HEK293 (cell line): Measurements from ENCODE around the gene MRPL17.

Experiments used
- CTCF ChIA-PET: fragments of 350-600 bp; formaldehyde crosslinking; extraction: SDS; loops from one replicate; lab custom pipeline; 2021; ENCODE audit warnings: antibody characterized with exemption; lab: Yijun Ruan, JAX
- POLR2A ChIA-PET: fragments of 300-600 bp; formaldehyde crosslinking; extraction: SDS; loops from one replicate; lab custom pipeline; 2020; ENCODE audit warnings: antibody characterized with exemption, inconsistent platforms; lab: Yijun Ruan, JAX
- H3K27ac ChIP-seq: fragments of 200-500 bp; sonication (Bioruptor generic); 2 replicates; pipeline ENCODE4 v1.5.1; 2014; ENCODE audit warnings: low read depth, low read length, control low read depth, inconsistent platforms; ENCODE audit errors: extremely low read depth
- H3K36me3 ChIP-seq, 2 experiments: fragments of 200-500 bp in 1 of 2; sonication (Bioruptor generic) in 1 of 2; 1 replicate in 1 of 2; 2 replicates in 1 of 2; pipeline ENCODE4 v1.5.1; 2014 to 2017; ENCODE audit warnings: inconsistent platforms in 2 of 2, low read length in 2 of 2; ENCODE audit not compliant: control insufficient read depth in 2 of 2, insufficient read depth in 1 of 2
- H3K4me1 ChIP-seq: fragments of 200-500 bp; sonication (Bioruptor generic); 2 replicates; pipeline ENCODE4 v1.5.1; 2014; ENCODE audit warnings: mild to moderate bottlenecking, low read length, inconsistent platforms; ENCODE audit not compliant: control insufficient read depth, insufficient read depth
- H3K4me3 ChIP-seq: 2 replicates; pipeline ENCODE4 v1.5.1; 2011; ENCODE audit warnings: low read depth, mild to moderate bottlenecking, control low read depth, low read length, moderate library complexity
- H3K9me3 ChIP-seq: fragments of 200-500 bp; sonication (Bioruptor generic); 2 replicates; pipeline ENCODE4 v1.5.1; 2014; ENCODE audit warnings: low read depth, low read length, inconsistent platforms; ENCODE audit not compliant: control insufficient read depth, insufficient read depth
- HOXD13 ChIP-seq: sonication (generic); formaldehyde crosslinking; IDR thresholded peaks from 2 replicates; pipeline ENCODE4 v1.8.0; 2022; ENCODE audit warnings: missing genetic modification reagents, borderline replicate concordance
- KLF1 ChIP-seq: fragments of 450-650 bp; formaldehyde crosslinking; IDR thresholded peaks from 2 replicates; pipeline ENCODE4 v1.5.1; 2016; ENCODE audit warnings: missing biosample characterization, missing genetic modification characterization
- KLF8 ChIP-seq: fragments of 450-650 bp; formaldehyde crosslinking; IDR thresholded peaks from 2 replicates; pipeline ENCODE4 v1.5.1; 2016; ENCODE audit warnings: missing biosample characterization, missing genetic modification characterization
- REPIN1 ChIP-seq: fragments of 450-650 bp; formaldehyde crosslinking; IDR thresholded peaks from 2 replicates; pipeline ENCODE4 v1.5.1; 2017; ENCODE audit warnings: missing biosample characterization, missing genetic modification characterization, low read depth
- SETDB1 ChIP-seq: IDR thresholded peaks from one replicate; pipeline ENCODE4 v1.6.1; 2017; ENCODE audit warnings: mild to moderate bottlenecking, low read length, moderate library complexity, mixed read lengths; ENCODE audit not compliant: insufficient read length
- SP2 ChIP-seq: fragments of 450-650 bp; formaldehyde crosslinking; IDR thresholded peaks from 2 replicates; pipeline ENCODE4 v1.5.1; 2016; ENCODE audit warnings: missing biosample characterization, missing genetic modification characterization
- WT1 ChIP-seq: fragments of 450-650 bp; formaldehyde crosslinking; IDR thresholded peaks from 2 replicates; pipeline ENCODE4 v1.5.1; 2016; ENCODE audit warnings: missing biosample characterization, missing genetic modification characterization
- ZFP37 ChIP-seq: fragments of 450-650 bp; formaldehyde crosslinking; IDR thresholded peaks from 2 replicates; pipeline ENCODE4 v1.5.1; 2016; ENCODE audit warnings: missing biosample characterization, missing genetic modification characterization
- ZNF23 ChIP-seq: fragments of 450-650 bp; formaldehyde crosslinking; IDR thresholded peaks from 2 replicates; pipeline ENCODE4 v1.5.1; 2016; ENCODE audit warnings: missing biosample characterization, missing genetic modification characterization, borderline replicate concordance
- ZNF350 ChIP-seq: fragments of 450-650 bp; formaldehyde crosslinking; IDR thresholded peaks from 2 replicates; pipeline ENCODE4 v1.5.0; 2017; ENCODE audit warnings: missing biosample characterization, mild to moderate bottlenecking, missing genetic modification characterization
- ZNF433 ChIP-seq: fragments of 450-650 bp; formaldehyde crosslinking; IDR thresholded peaks from 2 replicates; pipeline ENCODE4 v1.5.1; 2016; ENCODE audit warnings: missing biosample characterization, missing genetic modification characterization, low read depth
- ZNF530 ChIP-seq: fragments of 450-650 bp; formaldehyde crosslinking; IDR thresholded peaks from 2 replicates; pipeline ENCODE4 v1.5.1; 2016; ENCODE audit warnings: low read depth, missing biosample characterization, missing genetic modification characterization
- ZNF596 ChIP-seq: fragments of 450-650 bp; IDR thresholded peaks from 2 replicates; pipeline ENCODE4 v1.5.0; 2018; ENCODE audit warnings: missing biosample characterization, mild to moderate bottlenecking, missing genetic modification characterization, moderate library complexity
- ZNF791 ChIP-seq: fragments of 450-650 bp; formaldehyde crosslinking; IDR thresholded peaks from 2 replicates; pipeline ENCODE4 v1.5.1; 2016; ENCODE audit warnings: missing biosample characterization, missing genetic modification characterization
- ZNF843 ChIP-seq: fragments of 450-650 bp; formaldehyde crosslinking; IDR thresholded peaks from 2 replicates; pipeline ENCODE4 v1.5.1; 2016; ENCODE audit warnings: missing biosample characterization, missing genetic modification characterization
- TF ChIP-seq, protein P1 (sequence below): fragments of 450-650 bp; formaldehyde crosslinking; IDR thresholded peaks from 2 replicates; pipeline ENCODE4 v1.5.1; 2017; ENCODE audit warnings: missing biosample characterization, missing genetic modification characterization
- TF ChIP-seq, protein P2 (sequence below): fragments of 450-650 bp; formaldehyde crosslinking; IDR thresholded peaks from 2 replicates; pipeline ENCODE4 v1.5.1; 2016; ENCODE audit warnings: missing biosample characterization, missing genetic modification characterization
- TF ChIP-seq, protein P3 (sequence below): IDR thresholded peaks from 2 replicates; pipeline ENCODE4 v1.6.1; 2011; ENCODE audit warnings: mild to moderate bottlenecking, low read depth, low read length, borderline replicate concordance
- TF ChIP-seq, protein P4 (sequence below): fragments of 450-650 bp; formaldehyde crosslinking; IDR thresholded peaks from 2 replicates; pipeline ENCODE4 v1.5.1; 2016; ENCODE audit warnings: missing biosample characterization, missing genetic modification characterization
- TF ChIP-seq, protein P5 (sequence below): fragments of 450-650 bp; formaldehyde crosslinking; IDR thresholded peaks from 2 replicates; pipeline ENCODE4; 2016; ENCODE audit warnings: missing biosample characterization, missing genetic modification characterization

Gene MRPL17

DNA sequence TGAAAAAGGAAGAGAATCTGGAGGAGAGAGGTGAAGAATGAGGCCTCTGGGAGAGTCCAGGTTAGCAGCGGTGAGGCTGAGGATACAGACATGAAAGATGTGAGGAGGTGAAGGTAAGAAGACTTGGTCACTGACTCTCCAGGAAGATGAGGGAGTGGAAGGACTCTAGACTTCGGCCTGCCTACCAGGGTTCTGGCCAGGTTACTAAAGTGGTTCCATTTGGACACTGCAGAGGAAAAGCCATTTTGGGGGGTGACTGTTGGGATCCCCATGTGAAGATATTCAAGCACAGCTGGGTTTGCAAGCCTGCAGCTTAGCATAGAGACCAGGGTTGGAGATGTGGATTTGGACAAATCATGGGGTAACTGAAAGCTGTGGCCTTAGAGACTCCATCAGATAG is 35.3 kb downstream of the MRPL17 start:
- CTCF ChIA-PET, result interaction anchor here (0.5 to 1.1 kb wide), 4 partner anchors 10 to 269 kb away, joined by 3 read pairs; no protein-coding TSS in a partner anchor
- H3K36me3 ChIP-seq, result no peaks in the 10 kb centered on the region
- no peaks in the 10 kb centered on the region for H3K9me3 ChIP-seq
- TF ChIP-seq SP2 (no peak), KLF1 (tag by site-specific recombination) (no peak), ZNF350 (tag by site-specific recombination) (no peak), ZNF530 (tag by site-specific recombination) (no peak), ZFP37 (tag by site-specific recombination) (no peak), KLF8 (tag by site-specific recombination) (no peak), ZNF791 (tag by site-specific recombination) (no peak), ZNF843 (tag by site-specific recombination) (no peak), ZNF23 (no peak), WT1 (no peak), ZNF596 (no peak), SETDB1 (no peak), ZNF433 (tag by site-specific recombination) (no peak), HOXD13 (CRISPR knock-in tag) (no peak), REPIN1 (tag by site-specific recombination) (no peak)
- TF ChIP-seq, protein P1, sequence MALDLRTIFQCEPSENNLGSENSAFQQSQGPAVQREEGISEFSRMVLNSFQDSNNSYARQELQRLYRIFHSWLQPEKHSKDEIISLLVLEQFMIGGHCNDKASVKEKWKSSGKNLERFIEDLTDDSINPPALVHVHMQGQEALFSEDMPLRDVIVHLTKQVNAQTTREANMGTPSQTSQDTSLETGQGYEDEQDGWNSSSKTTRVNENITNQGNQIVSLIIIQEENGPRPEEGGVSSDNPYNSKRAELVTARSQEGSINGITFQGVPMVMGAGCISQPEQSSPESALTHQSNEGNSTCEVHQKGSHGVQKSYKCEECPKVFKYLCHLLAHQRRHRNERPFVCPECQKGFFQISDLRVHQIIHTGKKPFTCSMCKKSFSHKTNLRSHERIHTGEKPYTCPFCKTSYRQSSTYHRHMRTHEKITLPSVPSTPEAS (tag by site-specific recombination), result no peak
- TF ChIP-seq, protein P2, sequence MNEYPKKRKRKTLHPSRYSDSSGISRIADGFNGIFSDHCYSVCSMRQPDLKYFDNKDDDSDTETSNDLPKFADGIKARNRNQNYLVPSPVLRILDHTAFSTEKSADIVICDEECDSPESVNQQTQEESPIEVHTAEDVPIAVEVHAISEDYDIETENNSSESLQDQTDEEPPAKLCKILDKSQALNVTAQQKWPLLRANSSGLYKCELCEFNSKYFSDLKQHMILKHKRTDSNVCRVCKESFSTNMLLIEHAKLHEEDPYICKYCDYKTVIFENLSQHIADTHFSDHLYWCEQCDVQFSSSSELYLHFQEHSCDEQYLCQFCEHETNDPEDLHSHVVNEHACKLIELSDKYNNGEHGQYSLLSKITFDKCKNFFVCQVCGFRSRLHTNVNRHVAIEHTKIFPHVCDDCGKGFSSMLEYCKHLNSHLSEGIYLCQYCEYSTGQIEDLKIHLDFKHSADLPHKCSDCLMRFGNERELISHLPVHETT (tag by site-specific recombination), result no peak
- TF ChIP-seq, protein P3, sequence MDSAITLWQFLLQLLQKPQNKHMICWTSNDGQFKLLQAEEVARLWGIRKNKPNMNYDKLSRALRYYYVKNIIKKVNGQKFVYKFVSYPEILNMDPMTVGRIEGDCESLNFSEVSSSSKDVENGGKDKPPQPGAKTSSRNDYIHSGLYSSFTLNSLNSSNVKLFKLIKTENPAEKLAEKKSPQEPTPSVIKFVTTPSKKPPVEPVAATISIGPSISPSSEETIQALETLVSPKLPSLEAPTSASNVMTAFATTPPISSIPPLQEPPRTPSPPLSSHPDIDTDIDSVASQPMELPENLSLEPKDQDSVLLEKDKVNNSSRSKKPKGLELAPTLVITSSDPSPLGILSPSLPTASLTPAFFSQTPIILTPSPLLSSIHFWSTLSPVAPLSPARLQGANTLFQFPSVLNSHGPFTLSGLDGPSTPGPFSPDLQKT, result no peak
- TF ChIP-seq, protein P4, sequence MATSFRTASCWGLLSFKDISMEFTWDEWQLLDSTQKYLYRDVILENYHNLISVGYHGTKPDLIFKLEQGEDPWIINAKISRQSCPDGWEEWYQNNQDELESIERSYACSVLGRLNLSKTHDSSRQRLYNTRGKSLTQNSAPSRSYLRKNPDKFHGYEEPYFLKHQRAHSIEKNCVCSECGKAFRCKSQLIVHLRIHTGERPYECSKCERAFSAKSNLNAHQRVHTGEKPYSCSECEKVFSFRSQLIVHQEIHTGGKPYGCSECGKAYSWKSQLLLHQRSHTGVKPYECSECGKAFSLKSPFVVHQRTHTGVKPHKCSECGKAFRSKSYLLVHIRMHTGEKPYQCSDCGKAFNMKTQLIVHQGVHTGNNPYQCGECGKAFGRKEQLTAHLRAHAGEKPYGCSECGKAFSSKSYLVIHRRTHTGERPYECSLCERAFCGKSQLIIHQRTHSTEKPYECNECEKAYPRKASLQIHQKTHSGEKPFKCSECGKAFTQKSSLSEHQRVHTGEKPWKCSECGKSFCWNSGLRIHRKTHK (tag by site-specific recombination), result no peak
- TF ChIP-seq, protein P5, sequence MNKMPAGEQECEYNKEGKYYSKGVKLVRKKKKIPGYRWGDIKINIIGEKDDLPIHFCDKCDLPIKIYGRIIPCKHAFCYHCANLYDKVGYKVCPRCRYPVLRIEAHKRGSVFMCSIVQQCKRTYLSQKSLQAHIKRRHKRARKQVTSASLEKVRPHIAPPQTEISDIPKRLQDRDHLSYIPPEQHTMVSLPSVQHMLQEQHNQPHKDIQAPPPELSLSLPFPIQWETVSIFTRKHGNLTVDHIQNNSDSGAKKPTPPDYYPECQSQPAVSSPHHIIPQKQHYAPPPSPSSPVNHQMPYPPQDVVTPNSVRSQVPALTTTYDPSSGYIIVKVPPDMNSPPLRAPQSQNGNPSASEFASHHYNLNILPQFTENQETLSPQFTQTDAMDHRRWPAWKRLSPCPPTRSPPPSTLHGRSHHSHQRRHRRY (tag by site-specific recombination), result no peak
- no peak overlapping the region for H3K27ac ChIP-seq
- no peaks in the 10 kb centered on the region for H3K4me1 ChIP-seq
- no peak overlapping the region for H3K4me3 ChIP-seq
- POLR2A ChIA-PET, result interaction anchor here (1.3 kb wide), 1 partner anchor 29 kb away, joined by 3 read pairs; the partner anchor contains the start of gene TPP1
